Stimulated activated effector memory CD8-positive, alpha-beta T cell treated with anti-CD3 and anti-CD28 coated beads, Interleukin-12 subunit alpha, Interleukin-12 subunit beta, amount 100 ng/mL, for 72 hours (primary cell): ENCODE results near the gene FLVCR1.
"Not testable (repeated sequence)": the region's sequence is repeated elsewhere in the genome, so short reads cannot be mapped to it uniquely, and the experiment has no call there.

Source experiments
- ATAC-seq: fragments of 150-1000 bp; cut with Tn5 transposase; 2 replicates; pipeline ENCODE4 v1.10.0; 2021
- DNase-seq, 2 donors: peaks; one replicate each; pipeline ENCODE4 v3.0.0; 2021 to 2022; ENCODE audit warnings: low spot score in 2 of 2
- H3K27ac Mint-ChIP-seq: one replicate; pipeline ENCODE4 v1.8.0; 2022; ENCODE audit warnings: mild to moderate bottlenecking, mixed read lengths
- H3K36me3 Mint-ChIP-seq: one replicate; pipeline ENCODE4 v1.8.0; 2022; ENCODE audit warnings: mild to moderate bottlenecking, mixed read lengths
- H3K4me1 Mint-ChIP-seq: one replicate; pipeline ENCODE4 v1.8.0; 2022; ENCODE audit warnings: mixed read lengths
- H3K4me3 Mint-ChIP-seq: one replicate; pipeline ENCODE4 v1.8.0; 2022; ENCODE audit warnings: mild to moderate bottlenecking, mixed read lengths
- H3K9me3 Mint-ChIP-seq: one replicate; pipeline ENCODE4 v1.8.0; 2022; ENCODE audit warnings: mixed read lengths

Gene FLVCR1

GRCh38 chr1:212884592-212884991 is 26.5 kb downstream of the FLVCR1 start:
- Mint-ChIP-seq H3K9me3 (no peaks in the 10 kb centered on the region), H3K27ac (no peak overlapping the region), H3K4me1 (no peaks in the 10 kb centered on the region), H3K36me3 (peaks cover 88% of the 10 kb centered on the region), H3K4me3 (no peak overlapping the region)
- ATAC-seq (no peak), DNase-seq (no peak)

GRCh38 chr1:212892108-212892507 is 34.0 kb downstream of the FLVCR1 start:
- Mint-ChIP-seq H3K27ac (no peak overlapping the region), H3K4me1 (no peaks in the 10 kb centered on the region), H3K36me3 (peaks cover 90% of the 10 kb centered on the region), H3K9me3 (no peaks in the 10 kb centered on the region), H3K4me3 (no peak overlapping the region)
- DNase-seq: no peak
- no peak for ATAC-seq

GRCh38 chr1:212899845-212900244 is 41.8 kb downstream of the FLVCR1 start:
- ATAC-seq (no peak), DNase-seq (no peak)
- peaks cover 46% of the 10 kb centered on the region for H3K36me3 Mint-ChIP-seq
- H3K4me1 Mint-ChIP-seq: no peaks in the 10 kb centered on the region
- H3K27ac Mint-ChIP-seq: no peak overlapping the region
- no peak overlapping the region for H3K4me3 Mint-ChIP-seq
- H3K9me3 Mint-ChIP-seq: peaks cover 21% of the 10 kb centered on the region

GRCh38 chr1:212901290-212901689 is 43.2 kb downstream of the FLVCR1 start:
- peaks cover 31% of the 10 kb centered on the region for H3K36me3 Mint-ChIP-seq
- H3K27ac Mint-ChIP-seq: no peak overlapping the region

GRCh38 chr1:212902054-212902453 is 44.0 kb downstream of the FLVCR1 start:
- no peak for ATAC-seq
- H3K27ac Mint-ChIP-seq: no peak overlapping the region
- H3K36me3 Mint-ChIP-seq: peaks cover 23% of the 10 kb centered on the region
- H3K4me1 Mint-ChIP-seq: no peaks in the 10 kb centered on the region
- no peak for DNase-seq
- peaks cover 21% of the 10 kb centered on the region for H3K9me3 Mint-ChIP-seq
- H3K4me3 Mint-ChIP-seq: no peak overlapping the region

More at GRCh38 chr1:212901290-212901689, 43.2 kb downstream of the FLVCR1 start:
- peaks cover 21% of the 10 kb centered on the region for H3K9me3 Mint-ChIP-seq
- no peak overlapping the region for H3K4me3 Mint-ChIP-seq
- no peaks in the 10 kb centered on the region for H3K4me1 Mint-ChIP-seq
- DNase-seq (no peak), ATAC-seq (no peak)

- Mint-ChIP-seq H3K9me3 (peaks cover 21% of the 10 kb centered on the region), H3K27ac (no peak overlapping the region), H3K36me3 (peaks cover 8% of the 10 kb centered on the region), H3K4me1 (no peaks in the 10 kb centered on the region), H3K4me3 (no peak overlapping the region)
- no peak for DNase-seq
- no peak for ATAC-seq
These were observed 45.6 kb downstream of the FLVCR1 start for GRCh38 chr1:212903664-212904063.

- H3K9me3 Mint-ChIP-seq, H3K4me1 Mint-ChIP-seq, H3K27ac Mint-ChIP-seq: not testable (repeated sequence)
These were observed 50.0 kb downstream of the FLVCR1 start for GRCh38 chr1:212908071-212908470.

GRCh38 chr1:212908971-212909370 is 50.9 kb downstream of the FLVCR1 start:
- Mint-ChIP-seq H3K9me3 (peaks cover 2% of the 10 kb centered on the region), H3K36me3 (no peaks in the 10 kb centered on the region), H3K4me3 (no peak overlapping the region), H3K4me1 (no peaks in the 10 kb centered on the region), H3K27ac (no peak overlapping the region)
- DNase-seq: no peak
- no peak for ATAC-seq

More at GRCh38 chr1:212908071-212908470, 50.0 kb downstream of the FLVCR1 start:
- not testable (repeated sequence) for DNase-seq, ATAC-seq, H3K36me3 Mint-ChIP-seq, H3K4me3 Mint-ChIP-seq

- Mint-ChIP-seq H3K36me3 (no peaks in the 10 kb centered on the region), H3K4me1 (no peaks in the 10 kb centered on the region), H3K9me3 (no peaks in the 10 kb centered on the region), H3K27ac (no peak overlapping the region), H3K4me3 (no peak overlapping the region)
- no peak for DNase-seq
- no peak for ATAC-seq
These were observed 51.6 kb downstream of the FLVCR1 start for GRCh38 chr1:212909652-212910063.

- not testable (repeated sequence) for H3K4me1 Mint-ChIP-seq, DNase-seq, H3K27ac Mint-ChIP-seq, ATAC-seq, H3K36me3 Mint-ChIP-seq, H3K4me3 Mint-ChIP-seq, H3K9me3 Mint-ChIP-seq
These were observed 52.1 kb downstream of the FLVCR1 start for GRCh38 chr1:212910213-212910612.

GRCh38 chr1:212913638-212914037 is 55.6 kb downstream of the FLVCR1 start:
- not testable (repeated sequence) for H3K9me3 Mint-ChIP-seq, DNase-seq, H3K4me1 Mint-ChIP-seq, H3K4me3 Mint-ChIP-seq, ATAC-seq, H3K36me3 Mint-ChIP-seq, H3K27ac Mint-ChIP-seq

- not testable (repeated sequence) for H3K4me1 Mint-ChIP-seq, H3K9me3 Mint-ChIP-seq, H3K36me3 Mint-ChIP-seq, H3K4me3 Mint-ChIP-seq, H3K27ac Mint-ChIP-seq, ATAC-seq, DNase-seq
These were observed 56.0 kb downstream of the FLVCR1 start for GRCh38 chr1:212914110-212914509.

GRCh38 chr1:212914789-212915188 is 56.7 kb downstream of the FLVCR1 start:
- DNase-seq: no peak
- Mint-ChIP-seq H3K4me3 (no peak overlapping the region), H3K9me3 (no peaks in the 10 kb centered on the region), H3K27ac (no peak overlapping the region), H3K4me1 (peaks cover 7% of the 10 kb centered on the region), H3K36me3 (no peaks in the 10 kb centered on the region)
- ATAC-seq: no peak

GRCh38 chr1:212915245-212916091 is 57.4 kb downstream of the FLVCR1 start:
- peaks cover 9% of the 10 kb centered on the region for H3K4me1 Mint-ChIP-seq
- no peaks in the 10 kb centered on the region for H3K36me3 Mint-ChIP-seq
- no peak overlapping the region for H3K27ac Mint-ChIP-seq
- ATAC-seq (peak; percentile 8), DNase-seq (no peak)
- H3K9me3 Mint-ChIP-seq: no peaks in the 10 kb centered on the region
- H3K4me3 Mint-ChIP-seq: no peak overlapping the region

- Mint-ChIP-seq H3K9me3 (no peaks in the 10 kb centered on the region), H3K4me3 (no peak overlapping the region), H3K4me1 (peaks cover 13% of the 10 kb centered on the region), H3K27ac (no peak overlapping the region), H3K36me3 (no peaks in the 10 kb centered on the region)
- ATAC-seq (peak; percentile 55), DNase-seq (no peak)
These were observed 58.5 kb downstream of the FLVCR1 start for GRCh38 chr1:212916481-212917133.

- no peaks in the 10 kb centered on the region for H3K36me3 Mint-ChIP-seq
- no peaks in the 10 kb centered on the region for H3K9me3 Mint-ChIP-seq
- H3K4me1 Mint-ChIP-seq: peaks cover 13% of the 10 kb centered on the region
- no peak for ATAC-seq
- no peak overlapping the region for H3K27ac Mint-ChIP-seq
- H3K4me3 Mint-ChIP-seq: no peak overlapping the region
- no peak for DNase-seq
These were observed 59.0 kb downstream of the FLVCR1 start for GRCh38 chr1:212917134-212917485.
